Activated CD4-positive, alpha-beta memory T cell treated with anti-CD3 and anti-CD28 coated beads, Interleukin-2, amount 10 ng/mL, durations not matched to agents 7 days and 5 days (primary cell): Measurements from ENCODE around the gene MYL3. TPM values are rescaled to one million over a fixed set of nuclear protein-coding genes. Genes with fewer than 3 reads are reported as not detected.
A peak's percentile ranks its signal among the peaks of the same experiment; 100 is the strongest.

Experiments
- CTCF ChIA-PET: fragments of 350-600 bp; sonication (Branson Sonifier 250); formaldehyde crosslinking; loops from one replicate; lab custom pipeline; 2021; ENCODE audit warnings: antibody characterized with exemption, inconsistent platforms; lab: Charles Lee
- POLR2A ChIA-PET: fragments of 350-600 bp; sonication (Branson Sonifier 250); formaldehyde crosslinking; loops from one replicate; lab custom pipeline; 2021; ENCODE audit warnings: antibody characterized with exemption; lab: Charles Lee
- DNase-seq: peaks from one replicate; pipeline ENCODE4 v3.0.0-alpha.2; 2020
- H3K27ac Mint-ChIP-seq: one replicate; pipeline ENCODE4 v1.8.0; 2021; ENCODE audit warnings: mild to moderate bottlenecking, mixed read lengths
- H3K27me3 Mint-ChIP-seq: one replicate; pipeline ENCODE4 v1.8.0; 2021; ENCODE audit warnings: mixed read lengths
- H3K36me3 Mint-ChIP-seq: one replicate; pipeline ENCODE4 v1.8.0; 2021; ENCODE audit warnings: low read depth, mixed read lengths
- H3K4me1 Mint-ChIP-seq: one replicate; pipeline ENCODE4 v1.8.0; 2021; ENCODE audit warnings: mixed read lengths
- H3K4me3 Mint-ChIP-seq: one replicate; pipeline ENCODE4 v1.8.0; 2021; ENCODE audit warnings: mild to moderate bottlenecking, mixed read lengths
- H3K9me3 Mint-ChIP-seq: one replicate; pipeline ENCODE4 v1.8.0; 2021; ENCODE audit warnings: mixed read lengths
- total RNA-seq, 2 experiments: library from RNA; stranded (reverse); gene quantifications; one replicate each; pipeline ENCODE4 v1.2.3, GENCODE V29; 2021

The MYL3 gene
- total RNA-seq, 2 experiments from 2014 or later: not detected

- peak; percentile 71 for DNase-seq
- POLR2A ChIA-PET: interaction anchor here (0.9 to 1.2 kb wide), 2 partner anchors 49 to 535 kb away, joined by 3 read pairs; partner anchors contain the start of gene PTPN23
- no peak overlapping the region for H3K27ac Mint-ChIP-seq
- CTCF ChIA-PET: interaction anchor here (0.7 to 1.6 kb wide), 9 partner anchors 11 to 175 kb away, joined by 3 to 6 read pairs (median 4); no protein-coding TSS in a partner anchor
- H3K4me1 Mint-ChIP-seq: peaks cover 11% of the 10 kb centered on the region
- H3K9me3 Mint-ChIP-seq: peaks cover 10% of the 10 kb centered on the region
- H3K27me3 Mint-ChIP-seq: peaks cover 21% of the 10 kb centered on the region
- peaks cover 5% of the 10 kb centered on the region for H3K36me3 Mint-ChIP-seq
- peak overlapping the region; percentile 52 for H3K4me3 Mint-ChIP-seq
Observed at GRCh38 chr3:46845860-46846623, 17.2 kb downstream of the MYL3 start.

GRCh38 chr3:46845397-46845859, 17.8 kb downstream of the MYL3 start:
- CTCF ChIA-PET: interaction anchor here (0.7 to 1.6 kb wide), 9 partner anchors 10 to 176 kb away, joined by 3 to 6 read pairs (median 4); no protein-coding TSS in a partner anchor
- Mint-ChIP-seq H3K4me3 (peak overlapping the region; percentile 60), H3K36me3 (peaks cover 5% of the 10 kb centered on the region), H3K9me3 (peaks cover 12% of the 10 kb centered on the region), H3K27me3 (peaks cover 24% of the 10 kb centered on the region), H3K4me1 (peaks cover 11% of the 10 kb centered on the region), H3K27ac (no peak overlapping the region)
- POLR2A ChIA-PET: interaction anchor here (0.9 to 1.2 kb wide), 3 partner anchors 49 to 535 kb away, joined by 3 read pairs; partner anchors contain the start of gene PTPN23
- DNase-seq: no peak

- Mint-ChIP-seq H3K27ac (no peak overlapping the region), H3K4me3 (peak overlapping the region; percentile 60), H3K36me3 (peaks cover 5% of the 10 kb centered on the region), H3K9me3 (peaks cover 14% of the 10 kb centered on the region), H3K4me1 (peaks cover 11% of the 10 kb centered on the region), H3K27me3 (peaks cover 24% of the 10 kb centered on the region)
- CTCF ChIA-PET: interaction anchor here (1.0 to 1.6 kb wide), 6 partner anchors 10 to 135 kb away, joined by 3 to 6 read pairs (median 4); no protein-coding TSS in a partner anchor
- POLR2A ChIA-PET: interaction anchor here (1.0 kb wide), 1 partner anchor 382 kb away, joined by 3 read pairs; no protein-coding TSS in a partner anchor
- DNase-seq: no peak
Observed at GRCh38 chr3:46844881-46845312, 18.3 kb downstream of the MYL3 start.

GRCh38 chr3:46844397-46844796, 18.8 kb downstream of the MYL3 start:
- Mint-ChIP-seq H3K27ac (no peak overlapping the region), H3K36me3 (peaks cover 6% of the 10 kb centered on the region), H3K9me3 (peaks cover 14% of the 10 kb centered on the region), H3K4me3 (no peak overlapping the region), H3K4me1 (peaks cover 11% of the 10 kb centered on the region), H3K27me3 (peaks cover 24% of the 10 kb centered on the region)
- DNase-seq: no peak
- CTCF ChIA-PET: no interaction called here
- POLR2A ChIA-PET: interaction anchor here (1.0 kb wide), 1 partner anchor 383 kb away, joined by 3 read pairs; no protein-coding TSS in a partner anchor

- POLR2A ChIA-PET: no interaction called here
- no peak for DNase-seq
- no peak overlapping the region for H3K27ac Mint-ChIP-seq
- H3K36me3 Mint-ChIP-seq: peaks cover 11% of the 10 kb centered on the region
- CTCF ChIA-PET: no interaction called here
- H3K4me3 Mint-ChIP-seq: no peak overlapping the region
- peaks cover 27% of the 10 kb centered on the region for H3K27me3 Mint-ChIP-seq
- peaks cover 11% of the 10 kb centered on the region for H3K4me1 Mint-ChIP-seq
- peaks cover 20% of the 10 kb centered on the region for H3K9me3 Mint-ChIP-seq
Observed at GRCh38 chr3:46843508-46843907, 19.7 kb downstream of the MYL3 start.

- Mint-ChIP-seq H3K27me3 (peaks cover 38% of the 10 kb centered on the region), H3K36me3 (peaks cover 20% of the 10 kb centered on the region), H3K27ac (no peak overlapping the region), H3K4me3 (no peak overlapping the region), H3K4me1 (peaks cover 6% of the 10 kb centered on the region), H3K9me3 (peaks cover 30% of the 10 kb centered on the region)
- POLR2A ChIA-PET: no interaction called here
- CTCF ChIA-PET: no interaction called here
- no peak for DNase-seq
Observed at GRCh38 chr3:46840491-46840890, 22.8 kb downstream of the MYL3 start.

- H3K27ac Mint-ChIP-seq: no peak overlapping the region
- H3K27me3 Mint-ChIP-seq: peaks cover 30% of the 10 kb centered on the region
- no peaks in the 10 kb centered on the region for H3K4me1 Mint-ChIP-seq
- peaks cover 20% of the 10 kb centered on the region for H3K36me3 Mint-ChIP-seq
- no peak overlapping the region for H3K4me3 Mint-ChIP-seq
- ChIA-PET POLR2A (no interaction called here), CTCF (no interaction called here)
- DNase-seq: no peak
- peaks cover 30% of the 10 kb centered on the region for H3K9me3 Mint-ChIP-seq
Observed at GRCh38 chr3:46838301-46838700, 24.9 kb downstream of the MYL3 start.

- CTCF ChIA-PET: interaction anchor here (1.0 kb wide), 1 partner anchor 10 kb away, joined by 4 read pairs; no protein-coding TSS in a partner anchor
- POLR2A ChIA-PET: no interaction called here
- no peak for DNase-seq
Observed at GRCh38 chr3:46835491-46835890, 27.8 kb downstream of the MYL3 start.

GRCh38 chr3:46835054-46835453, 28.2 kb downstream of the MYL3 start:
- Mint-ChIP-seq H3K4me1 (no peaks in the 10 kb centered on the region), H3K9me3 (peaks cover 16% of the 10 kb centered on the region), H3K27ac (no peak overlapping the region), H3K27me3 (peaks cover 14% of the 10 kb centered on the region), H3K36me3 (peaks cover 15% of the 10 kb centered on the region), H3K4me3 (no peak overlapping the region)
- CTCF ChIA-PET: interaction anchor here (1.0 kb wide), 1 partner anchor 10 kb away, joined by 4 read pairs; no protein-coding TSS in a partner anchor
- POLR2A ChIA-PET: no interaction called here
- DNase-seq: no peak

More at GRCh38 chr3:46835491-46835890, 27.8 kb downstream of the MYL3 start:
- Mint-ChIP-seq H3K36me3 (peaks cover 15% of the 10 kb centered on the region), H3K27me3 (peaks cover 14% of the 10 kb centered on the region), H3K27ac (no peak overlapping the region), H3K9me3 (peaks cover 19% of the 10 kb centered on the region), H3K4me3 (no peak overlapping the region), H3K4me1 (no peaks in the 10 kb centered on the region)

- no peak overlapping the region for H3K27ac Mint-ChIP-seq
- DNase-seq: no peak
- H3K9me3 Mint-ChIP-seq: peaks cover 11% of the 10 kb centered on the region
- H3K4me3 Mint-ChIP-seq: no peak overlapping the region
- no peaks in the 10 kb centered on the region for H3K4me1 Mint-ChIP-seq
- H3K36me3 Mint-ChIP-seq: peaks cover 9% of the 10 kb centered on the region
- H3K27me3 Mint-ChIP-seq: peaks cover 11% of the 10 kb centered on the region
- CTCF ChIA-PET: no interaction called here
- POLR2A ChIA-PET: no interaction called here
Observed at GRCh38 chr3:46833346-46834300, 29.6 kb downstream of the MYL3 start.

GRCh38 chr3:46831841-46832240, 31.4 kb downstream of the MYL3 start:
- DNase-seq: no peak
- no peak overlapping the region for H3K27ac Mint-ChIP-seq
- CTCF ChIA-PET: no interaction called here

GRCh38 chr3:46831316-46831715, 31.9 kb downstream of the MYL3 start:
- Mint-ChIP-seq H3K4me1 (no peaks in the 10 kb centered on the region), H3K27me3 (peaks cover 3% of the 10 kb centered on the region), H3K9me3 (no peaks in the 10 kb centered on the region), H3K36me3 (no peaks in the 10 kb centered on the region), H3K4me3 (no peak overlapping the region), H3K27ac (no peak overlapping the region)
- ChIA-PET POLR2A (no interaction called here), CTCF (no interaction called here)
- no peak for DNase-seq

More at GRCh38 chr3:46831841-46832240, 31.4 kb downstream of the MYL3 start:
- Mint-ChIP-seq H3K9me3 (no peaks in the 10 kb centered on the region), H3K36me3 (no peaks in the 10 kb centered on the region), H3K4me3 (no peak overlapping the region), H3K4me1 (no peaks in the 10 kb centered on the region), H3K27me3 (no peaks in the 10 kb centered on the region)
- POLR2A ChIA-PET: no interaction called here
